HepG2 (cell line): ENCODE results near the gene TMEM240. TPM values are rescaled to one million over a fixed set of nuclear protein-coding genes. Genes with fewer than 3 reads are reported as not detected.

Experiments used
- DZIP1 ChIP-seq: sonication (generic); formaldehyde crosslinking; IDR thresholded peaks from 2 replicates; pipeline ENCODE4 v1.5.0; 2020; ENCODE audit warnings: mild to moderate bottlenecking, missing genetic modification reagents
- KAT7 ChIP-seq: IDR thresholded peaks from 2 replicates; pipeline ENCODE4 v1.6.1; 2018; ENCODE audit warnings: borderline replicate concordance, missing compliant biosample characterization
- KDM6A ChIP-seq: IDR thresholded peaks from 2 replicates; pipeline ENCODE4 v1.6.1; 2016; ENCODE audit warnings: low read depth
- MEF2D ChIP-seq: sonication (generic); formaldehyde crosslinking; IDR thresholded peaks from 2 replicates; pipeline ENCODE4 v1.5.1; 2020; ENCODE audit warnings: mild to moderate bottlenecking, missing genetic modification reagents
- NR2F1 ChIP-seq, 2 experiments: fragments of 450-650 bp in 1 of 2; formaldehyde crosslinking in 1 of 2; IDR thresholded peaks; 2 replicates each; pipeline versions ENCODE4 v1.5.0 to v1.6.1; 2016 to 2020; ENCODE audit warnings: mild to moderate bottlenecking in 1 of 2, missing compliant biosample characterization in 1 of 2, missing genetic modification reagents in 1 of 2, moderate library complexity in 1 of 2
- NR2F6 ChIP-seq, 2 experiments: IDR thresholded peaks; 2 replicates each; pipeline ENCODE4 v1.6.1; 2016; ENCODE audit warnings: antibody characterized with exemption in 1 of 2, mild to moderate bottlenecking in 1 of 2
- SAFB2 ChIP-seq: sonication (generic); formaldehyde crosslinking; IDR thresholded peaks from 2 replicates; pipeline ENCODE4 v1.5.1; 2020; ENCODE audit warnings: missing genetic modification reagents, low read depth, mild to moderate bottlenecking, borderline replicate concordance
- TEAD2 ChIP-seq: sonication (generic); formaldehyde crosslinking; IDR thresholded peaks from 2 replicates; pipeline ENCODE4 v1.9.0; 2021; ENCODE audit warnings: missing genetic modification reagents
- THAP9 ChIP-seq: sonication (generic); formaldehyde crosslinking; IDR thresholded peaks from 2 replicates; pipeline ENCODE4; 2020; ENCODE audit warnings: missing genetic modification reagents, mild to moderate bottlenecking, borderline replicate concordance
- ZNF562 ChIP-seq: sonication (generic); formaldehyde crosslinking; IDR thresholded peaks from 2 replicates; pipeline ENCODE4 v1.8.0; 2022; ENCODE audit warnings: missing genetic modification reagents, borderline replicate concordance
- ZNF569 ChIP-seq: sonication (generic); formaldehyde crosslinking; IDR thresholded peaks from 2 replicates; pipeline ENCODE4 v1.5.0; 2020; ENCODE audit warnings: mild to moderate bottlenecking, missing genetic modification reagents, moderate library complexity, borderline replicate concordance
- ZNF609 ChIP-seq: sonication (generic); formaldehyde crosslinking; IDR thresholded peaks from 2 replicates; pipeline ENCODE4 v1.4.0; 2020; ENCODE audit warnings: mild to moderate bottlenecking, missing genetic modification reagents, borderline replicate concordance
- polyA plus RNA-seq, 8 experiments: library from polyadenylated mRNA; depleted of rRNA in 3 of 8; stranded (reverse) in 7 of 8; unstranded in 1 of 8; fragments of >200 nt; fragmentation: Illumina TruSeq in 4 of 8; extraction: Trizol in 4 of 8; gene quantifications; 2 replicates each; pipeline versions ENCODE4 v1.2.1 to v1.2.3, GENCODE V29; 2011 to 2016; ENCODE audit warnings: low read depth in 4 of 8, missing spikeins in 1 of 8, mixed read lengths in 1 of 8; ENCODE audit not compliant: insufficient read depth in 1 of 8
- total RNA-seq, 5 experiments: library from RNA; depleted of rRNA; stranded (reverse); fragments of >200 nt; fragmentation: Illumina TruSeq; extraction: Trizol; gene quantifications; 2 replicates each; pipeline ENCODE4 v1.2.3, GENCODE V29; 2016; ENCODE audit warnings: low read depth in 1 of 5

The TMEM240 gene
- total and polyA plus RNA-seq, 2 of the 13 experiments (the other 11 are each of a cell fraction or from before 2014, with no cell fraction given) = 0.17 TPM; not detected in 1

GRCh38 chr1:1511533-1512285, 28.7 kb downstream of the TMEM240 start, which contains the start of gene ATAD3A (continued):
- TF ChIP-seq KAT7 (no peak), DZIP1 (CRISPR knock-in tag) (no peak), NR2F6 (IDR thresholded peaks at IDR 0.05) (no peak), NR2F6 (CRISPR knock-in tag; IDR thresholded peaks at IDR 0.05) (peak; percentile 39; the same call in 1 of the 2 replicates), MEF2D (CRISPR knock-in tag) (peak; percentile 88), THAP9 (peak; percentile 91), SAFB2 (no peak), KDM6A (CRISPR knock-in tag) (no peak), NR2F1 (CRISPR knock-in tag; IDR thresholded peaks at IDR 0.05) (no peak), TEAD2 (no peak), ZNF562 (CRISPR knock-in tag) (no peak), ZNF609 (CRISPR knock-in tag) (no peak), ZNF569 (CRISPR knock-in tag) (no peak)
